SJSA1 (cell line): ENCODE measurements around the gene MMS22L. TPM values are rescaled to one million over a fixed set of nuclear protein-coding genes. Genes with fewer than 3 reads are reported as not detected.
A peak's percentile ranks its signal among the peaks of the same experiment; 100 is the strongest.

Source experiments
- DNase-seq, 2 experiments: peaks; one replicate each; pipeline ENCODE4 v3.0.0-alpha.2; 2015 to 2020; ENCODE audit warnings: low spot score in 2 of 2, low read depth in 1 of 2
- H3K27ac ChIP-seq: fragments of 250-450 bp; sonication (Bioruptor Pico); 2 replicates; pipeline ENCODE4 v1.5.1; 2020; ENCODE audit warnings: mild to moderate bottlenecking, moderate library complexity
- H3K27me3 ChIP-seq: fragments of 250-450 bp; sonication (Bioruptor Pico); replicated peaks from 2 replicates; pipeline ENCODE4 v1.5.1; 2020; ENCODE audit warnings: mild to moderate bottlenecking, moderate library complexity
- H3K36me3 ChIP-seq: fragments of 250-450 bp; sonication (Bioruptor Pico); 2 replicates; pipeline ENCODE4 v1.5.1; 2020; ENCODE audit warnings: mild to moderate bottlenecking
- H3K4me1 ChIP-seq: fragments of 250-450 bp; sonication (Bioruptor Pico); replicated peaks from 2 replicates; pipeline ENCODE4 v1.6.1; 2021; ENCODE audit warnings: mild to moderate bottlenecking
- H3K4me3 ChIP-seq: fragments of 250-450 bp; sonication (Bioruptor Pico); 2 replicates; pipeline ENCODE4 v1.5.1; 2020; ENCODE audit warnings: mild to moderate bottlenecking
- H3K9me3 ChIP-seq: fragments of 250-450 bp; sonication (Bioruptor Pico); replicated peaks from 2 replicates; pipeline ENCODE4 v1.5.1; 2020; ENCODE audit warnings: mild to moderate bottlenecking
- total RNA-seq: library from RNA; depleted of rRNA; stranded (reverse); fragments of >200 nt; shearing (Covaris generic); gene quantifications from 2 replicates; pipeline ENCODE4 v1.2.3, GENCODE V29; 2014; rRNA removed

The MMS22L gene
- 34.9 and 36.4 TPM in 2 replicates for total RNA-seq

GRCh38 chr6:97282726-97283617 is at the start of gene MMS22L:
Gene MMS22L, minus strand, starts transcription at chr6:97283216. Its CDS starts 739 bp downstream, at chr6:97282477.
- DNase-seq = peak; percentile 94
- H3K9me3 ChIP-seq = no peaks in the 10 kb centered on the region
- peaks cover 10% of the 10 kb centered on the region for H3K36me3 ChIP-seq
- no peaks in the 10 kb centered on the region for H3K27me3 ChIP-seq
- no peaks in the 10 kb centered on the region for H3K4me1 ChIP-seq
- peak within 1 kb of the TSS; percentile 67 for H3K27ac ChIP-seq
- H3K4me3 ChIP-seq = peak within 1 kb of the TSS; percentile 74

- no peaks in the 10 kb centered on the region for H3K4me1 ChIP-seq
- no peaks in the 10 kb centered on the region; the same call in 1 of the 2 replicates for H3K27me3 ChIP-seq
- no peaks in the 10 kb centered on the region for H3K36me3 ChIP-seq
- H3K27ac ChIP-seq = no peak overlapping the region
- no peak overlapping the region for H3K4me3 ChIP-seq
- no peaks in the 10 kb centered on the region for H3K9me3 ChIP-seq
- no peak for DNase-seq
Measured at GRCh38 chr6:97322811-97323210, 39.8 kb upstream of the MMS22L start.

GRCh38 chr6:97322226-97322625 is 39.2 kb upstream of the MMS22L start:
- Histone ChIP-seq H3K4me1 (no peaks in the 10 kb centered on the region), H3K9me3 (no peaks in the 10 kb centered on the region), H3K36me3 (no peaks in the 10 kb centered on the region), H3K27me3 (no peaks in the 10 kb centered on the region; the same call in 1 of the 2 replicates), H3K27ac (no peak overlapping the region), H3K4me3 (no peak overlapping the region)
- no peak for DNase-seq

GRCh38 chr6:97316978-97317377 is 34.0 kb upstream of the MMS22L start:
- H3K4me3 ChIP-seq = no peak overlapping the region
- H3K36me3 ChIP-seq = no peaks in the 10 kb centered on the region
- no peaks in the 10 kb centered on the region for H3K4me1 ChIP-seq
- DNase-seq = no peak
- H3K9me3 ChIP-seq = no peaks in the 10 kb centered on the region
- no peak overlapping the region for H3K27ac ChIP-seq
- H3K27me3 ChIP-seq = no peaks in the 10 kb centered on the region

GRCh38 chr6:97312241-97312640 is 29.2 kb upstream of the MMS22L start:
- Histone ChIP-seq H3K4me3 (no peak overlapping the region), H3K36me3 (no peaks in the 10 kb centered on the region), H3K4me1 (no peaks in the 10 kb centered on the region), H3K27me3 (no peaks in the 10 kb centered on the region; the same call in 1 of the 2 replicates), H3K27ac (no peak overlapping the region), H3K9me3 (no peaks in the 10 kb centered on the region)
- no peak for DNase-seq

- DNase-seq = no peak
- no peaks in the 10 kb centered on the region for H3K36me3 ChIP-seq
- H3K9me3 ChIP-seq = no peaks in the 10 kb centered on the region
- peaks cover 3% of the 10 kb centered on the region; the same call in 1 of the 2 replicates for H3K27me3 ChIP-seq
- no peaks in the 10 kb centered on the region for H3K4me1 ChIP-seq
- no peak overlapping the region for H3K27ac ChIP-seq
- no peak overlapping the region for H3K4me3 ChIP-seq
Measured at GRCh38 chr6:97306544-97307320, 23.7 kb upstream of the MMS22L start.

- DNase-seq = no peak
- H3K9me3 ChIP-seq = no peaks in the 10 kb centered on the region
- no peaks in the 10 kb centered on the region for H3K4me1 ChIP-seq
- H3K36me3 ChIP-seq = no peaks in the 10 kb centered on the region
- H3K4me3 ChIP-seq = no peak overlapping the region
- H3K27me3 ChIP-seq = peaks cover 3% of the 10 kb centered on the region; the same call in 1 of the 2 replicates
- H3K27ac ChIP-seq = no peak overlapping the region
Measured at GRCh38 chr6:97305414-97306066, 22.5 kb upstream of the MMS22L start.

GRCh38 chr6:97304701-97305100 is 21.7 kb upstream of the MMS22L start:
- no peak for DNase-seq
- Histone ChIP-seq H3K9me3 (no peaks in the 10 kb centered on the region), H3K4me1 (no peaks in the 10 kb centered on the region)

GRCh38 chr6:97294451-97294850 is 11.4 kb upstream of the MMS22L start:
- no peak overlapping the region for H3K27ac ChIP-seq
- H3K4me3 ChIP-seq = no peak overlapping the region
- no peaks in the 10 kb centered on the region; the same call in 1 of the 2 replicates for H3K27me3 ChIP-seq
- H3K4me1 ChIP-seq = peaks cover 26% of the 10 kb centered on the region
- no peaks in the 10 kb centered on the region for H3K36me3 ChIP-seq
- DNase-seq = peak in 1 of 2 experiments; percentile 13
- H3K9me3 ChIP-seq = no peaks in the 10 kb centered on the region; the same call in 1 of the 2 replicates

More at GRCh38 chr6:97304701-97305100, 21.7 kb upstream of the MMS22L start:
- Histone ChIP-seq H3K27ac (no peak overlapping the region), H3K27me3 (peaks cover 3% of the 10 kb centered on the region; the same call in 1 of the 2 replicates), H3K36me3 (no peaks in the 10 kb centered on the region), H3K4me3 (no peak overlapping the region)

- H3K9me3 ChIP-seq = no peaks in the 10 kb centered on the region; the same call in 1 of the 2 replicates
- peak overlapping the region; percentile 22 for H3K27ac ChIP-seq
- H3K27me3 ChIP-seq = no peaks in the 10 kb centered on the region; the same call in 1 of the 2 replicates
- peaks cover 26% of the 10 kb centered on the region for H3K4me1 ChIP-seq
- DNase-seq = no peak
- no peak overlapping the region for H3K4me3 ChIP-seq
- no peaks in the 10 kb centered on the region for H3K36me3 ChIP-seq
Measured at GRCh38 chr6:97293198-97293696, 10.2 kb upstream of the MMS22L start.

- Histone ChIP-seq H3K4me3 (no peak overlapping the region), H3K36me3 (no peaks in the 10 kb centered on the region), H3K27me3 (no peaks in the 10 kb centered on the region; the same call in 1 of the 2 replicates), H3K9me3 (no peaks in the 10 kb centered on the region; the same call in 1 of the 2 replicates), H3K27ac (peak overlapping the region; percentile 22), H3K4me1 (peaks cover 26% of the 10 kb centered on the region)
- peak; percentile 58 to 81 for DNase-seq
Measured at GRCh38 chr6:97292671-97293070, 9.7 kb upstream of the MMS22L start.

GRCh38 chr6:97291896-97292295 is 8.9 kb upstream of the MMS22L start:
- Histone ChIP-seq H3K27me3 (no peaks in the 10 kb centered on the region; the same call in 1 of the 2 replicates), H3K4me3 (no peak overlapping the region), H3K27ac (no peak overlapping the region), H3K4me1 (peaks cover 26% of the 10 kb centered on the region), H3K36me3 (no peaks in the 10 kb centered on the region), H3K9me3 (no peaks in the 10 kb centered on the region; the same call in 1 of the 2 replicates)
- no peak for DNase-seq

GRCh38 chr6:97289332-97289731 is 6.3 kb upstream of the MMS22L start:
- Histone ChIP-seq H3K4me1 (peaks cover 21% of the 10 kb centered on the region), H3K4me3 (no peak overlapping the region), H3K36me3 (no peaks in the 10 kb centered on the region), H3K9me3 (no peaks in the 10 kb centered on the region; the same call in 1 of the 2 replicates), H3K27me3 (no peaks in the 10 kb centered on the region; the same call in 1 of the 2 replicates), H3K27ac (no peak overlapping the region)
- no peak for DNase-seq
